ENCODE measurements around the gene ANKRD12. TPM values are rescaled to one million over a fixed set of nuclear protein-coding genes. Genes with fewer than 3 reads are reported as not detected.

Gene ANKRD12
- total RNA-seq, 1 donor from 2014 or later = 53.3 TPM

GRCh38 chr18:9287036-9287435, 150.5 kb downstream of the ANKRD12 start:
- Mint-ChIP-seq H3K9me3 (ENCODE audit: low read depth) (peaks cover 6% of the 10 kb centered on the region), H3K4me1 (ENCODE audit: low read depth) (no peaks in the 10 kb centered on the region), H3K27ac (no peak overlapping the region), H3K4me3 (ENCODE audit: low read depth) (no peak overlapping the region), H3K27me3 (no peaks in the 10 kb centered on the region), H3K36me3 (ENCODE audit: insufficient read depth) (peaks cover 10% of the 10 kb centered on the region)
- no peak for TF ChIP-seq CTCF (IDR thresholded peaks at IDR 0.05; ENCODE audit: unreplicated experiment)
- DNase-seq (ENCODE audit: low spot score, unreplicated experiment) = no peak

GRCh38 chr18:9289698-9290097, 153.1 kb downstream of the ANKRD12 start:
- no peak overlapping the region for H3K4me3 Mint-ChIP-seq (ENCODE audit: low read depth)
- H3K27me3 Mint-ChIP-seq = no peaks in the 10 kb centered on the region
- no peak overlapping the region for H3K27ac Mint-ChIP-seq
- no peaks in the 10 kb centered on the region for H3K4me1 Mint-ChIP-seq (ENCODE audit: low read depth)
- peaks cover 16% of the 10 kb centered on the region for H3K9me3 Mint-ChIP-seq (ENCODE audit: low read depth)
- peaks cover 9% of the 10 kb centered on the region for H3K36me3 Mint-ChIP-seq (ENCODE audit: insufficient read depth)
- TF ChIP-seq CTCF (IDR thresholded peaks at IDR 0.05; ENCODE audit: unreplicated experiment) = no peak
- no peak for DNase-seq (ENCODE audit: low spot score, unreplicated experiment)

GRCh38 chr18:9290156-9290555, 153.6 kb downstream of the ANKRD12 start:
- Mint-ChIP-seq H3K27ac (no peak overlapping the region), H3K4me1 (ENCODE audit: low read depth) (no peaks in the 10 kb centered on the region), H3K4me3 (ENCODE audit: low read depth) (no peak overlapping the region), H3K27me3 (no peaks in the 10 kb centered on the region), H3K36me3 (ENCODE audit: insufficient read depth) (peaks cover 9% of the 10 kb centered on the region), H3K9me3 (ENCODE audit: low read depth) (peaks cover 16% of the 10 kb centered on the region)
- DNase-seq (ENCODE audit: low spot score, unreplicated experiment) = no peak
- TF ChIP-seq CTCF (IDR thresholded peaks at IDR 0.05; ENCODE audit: unreplicated experiment) = no peak

GRCh38 chr18:9292047-9292446, 155.5 kb downstream of the ANKRD12 start:
- H3K4me3 Mint-ChIP-seq (ENCODE audit: low read depth) = no peak overlapping the region
- DNase-seq (ENCODE audit: low spot score, unreplicated experiment) = no peak
- no peak overlapping the region for H3K27ac Mint-ChIP-seq
- H3K36me3 Mint-ChIP-seq (ENCODE audit: insufficient read depth) = peaks cover 5% of the 10 kb centered on the region
- H3K27me3 Mint-ChIP-seq = no peaks in the 10 kb centered on the region
- peaks cover 16% of the 10 kb centered on the region for H3K9me3 Mint-ChIP-seq (ENCODE audit: low read depth)
- no peaks in the 10 kb centered on the region for H3K4me1 Mint-ChIP-seq (ENCODE audit: low read depth)
- no peak for TF ChIP-seq CTCF (IDR thresholded peaks at IDR 0.05; ENCODE audit: unreplicated experiment)

- TF ChIP-seq CTCF (IDR thresholded peaks at IDR 0.05; ENCODE audit: unreplicated experiment) = no peak
- H3K27me3 Mint-ChIP-seq = no peaks in the 10 kb centered on the region
- H3K9me3 Mint-ChIP-seq (ENCODE audit: low read depth) = peaks cover 13% of the 10 kb centered on the region
- peaks cover 3% of the 10 kb centered on the region for H3K36me3 Mint-ChIP-seq (ENCODE audit: insufficient read depth)
- H3K4me3 Mint-ChIP-seq (ENCODE audit: low read depth) = no peak overlapping the region
- no peaks in the 10 kb centered on the region for H3K4me1 Mint-ChIP-seq (ENCODE audit: low read depth)
- DNase-seq (ENCODE audit: low spot score, unreplicated experiment) = no peak
- no peak overlapping the region for H3K27ac Mint-ChIP-seq
These were observed 157.4 kb downstream of the ANKRD12 start for GRCh38 chr18:9293948-9294347.

All from progenitor cell of endocrine pancreas (in vitro differentiated cells).